ENCODE measurements around the gene MYO1B.
A peak's percentile ranks its signal among the peaks of the same experiment; 100 is the strongest.

The MYO1B gene

DNA sequence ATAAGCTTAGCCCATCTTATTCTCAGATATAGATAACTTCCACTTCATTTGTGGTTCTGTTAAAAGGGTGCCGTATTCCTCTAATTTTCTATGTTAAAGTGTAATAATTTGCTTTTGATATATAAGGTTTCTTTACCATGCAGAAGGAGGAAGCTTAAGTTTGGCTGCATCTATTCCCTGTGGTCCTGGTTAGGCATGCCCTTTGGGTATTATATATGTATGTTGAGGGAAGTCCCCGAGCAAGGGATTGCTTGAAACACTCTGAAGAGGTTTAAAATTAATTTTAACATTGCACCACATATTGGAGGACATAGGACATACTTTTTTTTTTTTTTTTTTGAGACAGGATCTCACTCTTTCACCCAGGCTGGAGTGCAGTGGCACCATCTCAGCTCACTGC, 16.9 kb upstream of the MYO1B start:
- no peak for DNase-seq

- DNase-seq, result no peak
Measured at GRCh38 chr2:191228861-191229260, 16.3 kb upstream of the MYO1B start.

GRCh38 chr2:191230174-191230573, 15.0 kb upstream of the MYO1B start:
- no peak for DNase-seq

- DNase-seq, result no peak
Measured at GRCh38 chr2:191231995-191232394, 13.2 kb upstream of the MYO1B start.

DNA sequence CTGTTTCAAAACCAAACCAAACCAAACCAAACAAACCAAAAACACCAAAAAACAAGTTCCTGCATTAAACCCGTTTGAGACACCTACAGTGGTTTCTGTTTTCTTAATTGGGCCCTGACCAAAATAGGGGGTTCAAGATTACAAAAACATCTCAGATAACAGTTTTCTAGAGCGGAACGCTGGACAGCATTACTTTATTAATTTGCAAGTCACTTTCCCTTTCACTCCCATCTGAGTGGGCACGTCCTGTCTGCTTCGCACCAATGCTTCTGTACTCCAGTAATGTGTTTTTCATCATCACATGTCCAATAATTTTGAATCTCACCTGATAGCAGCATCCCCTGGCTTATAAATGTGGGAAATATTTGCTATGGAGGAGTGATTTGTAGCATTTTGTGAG, 11.7 kb upstream of the MYO1B start:
- DNase-seq, result no peak

- no peak for DNase-seq
Measured at GRCh38 chr2:191234376-191234775, 10.8 kb upstream of the MYO1B start.

- no peak for DNase-seq
Measured at GRCh38 chr2:191240871-191241270, 4.3 kb upstream of the MYO1B start.

DNA sequence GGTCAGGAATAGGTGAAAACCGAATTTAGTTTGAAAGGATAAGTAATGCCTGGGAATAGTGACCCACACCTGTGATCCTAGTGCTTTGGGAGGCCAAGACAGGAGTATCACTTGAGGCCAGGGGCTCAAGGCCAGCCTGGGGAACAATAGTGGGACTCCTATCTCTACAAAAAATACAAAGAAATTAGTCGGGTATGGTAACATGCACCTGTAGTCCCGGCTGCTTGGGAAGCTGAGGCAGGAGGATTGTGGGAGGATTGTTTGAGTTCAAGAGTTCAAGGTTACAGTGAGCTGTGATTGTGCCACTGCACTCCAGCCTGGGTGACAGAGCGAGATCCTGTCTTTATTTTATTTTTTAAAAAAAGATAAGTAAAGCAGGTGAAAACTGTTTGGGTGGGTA, 3.8 kb upstream of the MYO1B start:
- DNase-seq, result no peak

DNA sequence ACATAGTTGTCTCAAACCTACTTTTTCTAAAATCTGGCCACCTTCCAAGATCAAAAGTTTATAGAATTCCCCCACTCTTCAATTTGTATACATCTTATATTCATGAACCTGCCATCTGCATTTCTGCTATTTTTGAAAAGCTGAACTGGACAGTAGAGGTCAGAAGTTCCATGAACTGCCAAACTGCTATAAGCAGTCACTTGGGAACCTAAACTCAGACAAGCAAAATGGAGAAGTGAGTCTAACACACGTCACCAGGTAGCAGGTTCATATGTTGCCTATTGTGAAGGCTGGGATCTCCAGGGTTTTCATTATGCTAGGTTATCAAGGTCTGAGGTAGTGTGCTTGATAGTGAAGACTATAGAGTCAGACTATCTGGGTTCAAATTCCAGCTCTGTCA, 2.0 kb upstream of the MYO1B start:
- no peak for DNase-seq

GRCh38 chr2:191244350-191244749, 854 bp upstream of the MYO1B start:
- no peak for DNase-seq

DNA sequence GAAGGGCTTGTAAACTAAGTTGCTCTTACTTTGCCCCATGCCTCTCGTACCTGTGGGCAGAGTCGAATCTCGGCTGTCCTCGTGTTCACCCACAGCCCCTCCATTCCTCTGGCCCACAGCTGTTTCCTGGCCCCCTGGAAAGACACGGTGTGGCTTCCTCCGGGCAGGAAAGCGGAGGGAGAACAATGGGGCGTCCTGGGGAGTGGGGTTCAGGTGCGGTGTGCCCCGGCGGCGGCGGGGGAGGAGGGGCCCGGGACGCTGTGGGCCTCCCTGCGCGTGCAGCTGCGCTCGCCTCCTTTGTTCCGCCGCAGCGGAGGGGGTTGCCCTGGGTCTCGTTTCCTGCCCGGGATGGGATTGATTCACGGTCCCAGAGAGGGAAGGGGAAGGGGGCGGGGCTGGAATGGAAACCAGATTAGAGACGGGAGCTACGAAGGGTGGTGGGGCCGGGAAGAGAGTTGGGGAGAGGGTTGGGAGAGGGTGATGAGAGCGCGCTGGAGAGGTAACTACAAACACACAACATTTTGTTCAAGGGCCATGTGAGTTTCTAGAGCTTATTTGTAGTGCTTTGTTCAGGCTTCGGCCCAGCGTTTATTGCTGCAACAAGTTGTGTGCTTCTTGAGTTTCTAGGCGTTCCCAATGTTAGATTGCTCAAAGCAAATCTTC, 796 bp downstream of the MYO1B start:
- DNase-seq, result peak; percentile 25

DNA sequence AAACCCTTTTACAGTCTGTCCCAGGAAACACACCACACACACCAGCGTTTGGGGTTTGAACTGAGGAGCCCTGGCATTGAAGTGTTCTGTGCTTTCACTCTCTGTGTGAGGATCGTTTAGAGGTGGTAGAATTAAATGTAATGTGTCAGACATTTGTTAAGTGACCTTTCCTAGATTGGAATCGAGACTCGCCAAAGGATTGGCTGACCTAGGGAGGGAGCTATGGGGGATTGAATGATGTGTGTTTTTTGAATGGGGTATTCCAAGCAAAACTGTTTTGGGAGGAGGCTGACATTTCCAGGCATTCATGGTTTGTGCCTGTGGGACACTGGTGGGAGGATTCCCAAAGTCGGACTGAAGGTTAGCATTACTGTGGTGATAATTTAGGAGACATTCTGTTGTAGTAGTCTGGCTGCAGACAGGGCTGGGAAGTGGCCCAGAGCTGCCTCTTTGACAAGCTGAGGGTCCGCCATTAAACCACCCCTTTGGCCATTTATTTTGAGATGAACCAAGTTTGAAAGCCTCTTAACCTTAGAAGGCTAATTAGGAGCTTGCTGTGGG, 1.7 kb downstream of the MYO1B start:
- DNase-seq, result no peak

GRCh38 chr2:191247381-191248057, 2.3 kb downstream of the MYO1B start:
- DNase-seq, result peak; percentile 2

DNA sequence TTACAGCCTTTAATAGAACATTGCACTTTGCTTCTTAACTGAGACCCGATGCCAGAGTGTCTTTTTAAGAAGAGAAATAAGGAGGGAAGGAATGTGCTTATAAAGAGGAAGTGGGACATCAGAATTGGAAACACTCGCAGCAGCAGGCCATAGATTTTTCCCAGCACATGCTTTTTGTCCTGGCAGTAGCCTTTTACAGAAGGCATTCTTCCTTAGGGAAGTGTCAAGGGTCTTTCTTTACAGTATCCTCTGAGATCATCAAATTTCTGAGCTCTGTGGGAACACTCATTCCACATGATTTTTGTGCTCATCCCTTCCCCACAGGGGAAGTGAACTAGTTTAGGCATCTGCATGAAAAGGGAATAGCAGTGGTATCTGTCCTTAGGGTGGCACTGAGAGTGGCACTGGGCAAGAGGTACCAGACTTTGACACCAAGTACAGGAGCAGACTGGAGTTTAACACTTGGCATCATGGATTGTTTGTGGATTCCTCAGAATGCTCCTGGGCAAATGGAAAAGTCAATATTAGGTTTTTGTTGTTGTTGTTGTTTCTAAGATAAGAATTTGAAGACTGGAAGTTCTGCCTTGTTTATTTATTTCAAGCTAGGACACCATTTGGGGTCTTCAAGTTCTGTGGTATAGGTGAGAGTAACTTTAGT, 4.1 kb downstream of the MYO1B start:
- DNase-seq, result no peak

GRCh38 chr2:191250400-191250799, 5.2 kb downstream of the MYO1B start:
- DNase-seq, result no peak

DNA sequence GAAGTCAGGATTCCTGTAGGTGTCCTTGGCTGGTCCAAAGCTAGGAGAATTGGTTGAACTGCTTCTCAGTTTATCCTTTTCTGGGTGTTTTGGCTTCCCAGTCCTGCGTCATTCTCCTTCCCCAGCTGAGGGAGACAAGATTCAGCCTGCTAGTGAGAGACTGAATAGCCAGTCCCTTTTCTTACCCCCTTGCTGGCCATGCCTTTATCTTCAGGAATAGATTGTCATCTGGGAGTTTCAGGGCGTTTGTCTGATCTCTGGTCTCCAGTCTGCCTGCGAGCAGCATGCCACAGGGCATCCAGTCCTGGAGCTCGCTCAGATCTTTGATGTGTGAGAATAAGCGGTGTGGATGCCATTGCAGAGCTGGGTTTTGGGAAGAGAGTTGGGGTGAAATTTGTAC, 5.8 kb downstream of the MYO1B start:
- no peak for DNase-seq

GRCh38 chr2:191252699-191253098, 7.5 kb downstream of the MYO1B start:
- no peak for DNase-seq

- no peak for DNase-seq
Measured at GRCh38 chr2:191253476-191253875, 8.3 kb downstream of the MYO1B start.

DNA sequence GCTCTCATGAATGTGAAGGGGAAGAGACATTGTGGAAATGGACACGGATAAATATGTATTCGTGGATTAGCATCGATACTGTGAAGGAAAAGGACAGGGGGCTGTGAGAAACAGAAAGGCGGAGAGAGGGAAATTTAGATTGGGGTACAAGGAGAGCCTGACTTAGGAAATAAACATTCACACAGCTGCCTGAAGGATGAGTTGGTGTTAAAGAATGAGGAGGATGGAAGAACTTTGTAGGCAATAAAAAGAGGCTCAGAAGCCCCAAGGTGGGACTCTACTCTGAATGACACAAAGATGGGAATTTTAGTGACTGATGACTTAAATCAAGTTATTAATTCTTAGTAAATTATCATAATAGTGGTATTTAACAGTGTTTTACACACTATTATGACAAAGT, 10.1 kb downstream of the MYO1B start:
- DNase-seq, result no peak

DNA sequence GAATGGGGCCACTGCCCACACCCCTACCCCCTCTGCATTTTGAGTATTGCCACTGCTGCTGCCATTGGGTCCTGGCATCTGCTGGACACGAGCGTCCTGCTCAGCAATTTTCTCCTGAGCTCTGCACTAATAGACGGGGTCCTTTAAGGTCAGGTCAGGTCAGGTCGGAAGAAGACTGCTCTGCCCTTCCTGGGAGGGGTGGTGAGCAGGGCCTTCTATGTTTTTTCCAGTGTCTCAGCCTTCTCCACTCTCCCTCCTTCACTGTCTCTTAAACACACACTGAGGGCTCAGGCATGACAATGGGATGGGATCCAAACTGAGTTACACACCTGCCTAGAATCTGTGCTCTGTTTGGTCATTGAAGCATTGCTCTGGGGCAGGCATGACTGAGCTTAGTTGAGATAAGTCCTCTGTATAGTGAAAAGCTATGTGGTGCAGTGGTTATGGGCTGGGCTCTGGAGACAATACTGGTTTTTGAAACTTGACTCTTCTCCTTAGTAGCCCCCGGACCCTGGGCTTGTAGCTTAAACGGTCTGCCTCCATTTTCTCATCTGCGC, 10.6 kb downstream of the MYO1B start:
- DNase-seq, result no peak

DNA sequence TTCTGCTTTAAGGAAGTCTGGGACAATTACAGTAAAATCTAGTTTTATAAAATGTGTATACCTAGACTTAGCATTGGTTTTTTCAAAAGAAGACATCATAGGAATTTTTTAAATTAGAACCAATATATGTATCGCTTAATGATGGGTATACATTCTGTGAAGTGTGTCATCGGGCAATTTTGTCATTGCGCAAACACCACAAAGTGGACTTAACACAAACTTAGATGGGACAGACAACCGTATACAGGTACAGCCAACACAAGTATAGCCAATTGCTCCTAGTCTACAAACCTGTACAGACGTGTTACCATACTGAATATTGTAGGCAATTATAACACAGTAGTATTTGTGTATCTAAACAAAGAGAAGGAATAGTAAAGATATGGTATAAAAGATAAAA, 12.7 kb downstream of the MYO1B start:
- DNase-seq, result no peak

DNA sequence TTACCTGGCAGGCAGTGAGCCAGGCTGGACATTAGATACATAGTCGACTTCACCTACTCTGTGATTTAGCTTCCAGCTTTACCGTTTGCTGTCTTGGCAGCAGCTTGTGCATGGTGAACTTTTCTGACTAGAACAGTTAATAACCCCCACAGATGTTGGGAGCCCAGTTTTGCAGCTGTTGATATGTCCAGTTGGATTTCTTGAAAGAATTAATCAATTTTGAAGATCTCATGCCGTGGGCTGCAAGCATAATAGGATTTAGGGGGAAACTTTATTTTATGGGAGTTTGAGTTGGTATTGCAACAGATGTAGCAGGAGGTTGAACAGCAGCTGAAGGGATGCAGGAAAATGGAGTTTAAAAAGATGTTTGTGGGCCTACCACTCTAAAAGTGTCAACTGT, 13.8 kb downstream of the MYO1B start:
- DNase-seq, result no peak

DNA sequence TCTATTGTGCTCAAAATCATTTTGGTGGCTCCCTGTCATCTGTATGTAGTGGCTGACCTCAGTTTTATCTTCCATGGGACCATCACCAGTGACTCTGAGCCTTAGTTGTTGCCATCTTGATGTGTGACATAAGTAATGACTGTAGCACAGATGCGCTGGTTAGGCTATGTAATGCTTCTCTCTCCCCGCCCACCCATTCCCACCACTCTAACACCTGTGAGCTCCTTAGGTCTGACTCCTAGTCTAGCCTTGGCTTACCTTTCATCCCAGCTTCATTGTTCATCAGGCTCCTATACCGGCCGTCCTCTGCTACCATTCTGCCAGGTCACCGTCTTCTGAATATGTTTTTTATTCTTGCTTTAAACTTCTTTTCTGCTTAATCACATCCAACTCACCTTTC, 17.2 kb downstream of the MYO1B start:
- no peak for DNase-seq

GRCh38 chr2:191263050-191263449, 17.8 kb downstream of the MYO1B start:
- DNase-seq, result no peak

Data from activated CD4-positive, alpha-beta T cell treated with anti-CD3 and anti-CD28 coated beads, Interleukin-10, Interleukin-2, amounts not matched to agents 100 ng/mL and 50 ng/mL, durations not matched to agents 16 hours and 8 hours (primary cell).